ENCODE results near the gene WDR53. TPM values are rescaled to one million over a fixed set of nuclear protein-coding genes. Genes with fewer than 3 reads are reported as not detected.
"Not testable (repeated sequence)": the region's sequence is repeated elsewhere in the genome, so short reads cannot be mapped to it uniquely, and the experiment has no call there.

Gene WDR53
- total RNA-seq, result 10 to 100 TPM; 37.5 to 38.7 TPM
- polyA plus RNA-seq, result 10 to 100 TPM; 25.8 to 33.0 TPM

- no peaks in the 10 kb centered on the region for H3K27me3 Mint-ChIP-seq
- H3K27ac Mint-ChIP-seq, result peak within 1 kb of the TSS; percentile 97 to 99 (median 99)
- peak; percentile 95 to 97 (median 96) for DNase-seq
- H3K36me3 Mint-ChIP-seq, result peaks cover 5 to 31% of the 10 kb centered on the region in 2 donors
- H3K4me1 Mint-ChIP-seq, result peaks cover 31 to 52% (median 42%) of the 10 kb centered on the region in 4 donors
- peak within 1 kb of the TSS; percentile 95 to 99 (median 98) for H3K4me3 Mint-ChIP-seq
- Histone ChIP-seq H3K27me3 (ENCODE audit: insufficient read depth, low read length) (no peaks in the 10 kb centered on the region), H3K27ac (ENCODE audit: low read depth, low read length) (peak within 1 kb of the TSS; percentile 84), H3K4me1 (ENCODE audit: insufficient read depth, low read length) (peaks cover 60% of the 10 kb centered on the region), H3K36me3 (ENCODE audit: insufficient read depth, low read length) (no peaks in the 10 kb centered on the region), H3K4me3 (ENCODE audit: low read length in 2 of 2) (peak within 1 kb of the TSS; percentile 75 to 97), H3K9me3 (ENCODE audit: control insufficient read depth in 1 of 2, low read length in 2 of 2) (no peaks in the 10 kb centered on the region)
- intact Hi-C loops (cut with micrococcal nuclease), result loop anchor here (1.0 to 2.0 kb wide), 7 partner anchors 32 to 374 kb away; partner anchors contain the start of genes NCBP2 and UBXN7
- ChIA-PET CTCF (ENCODE audit: partially characterized antibody) (interaction anchor here (0.6 to 1.8 kb wide), 7 partner anchors 11 to 1319 kb away, joined by 3 to 6 read pairs (median 5); no protein-coding TSS in a partner anchor), POLR2A (ENCODE audit: partially characterized antibody) (interaction anchor here (0.6 to 2.5 kb wide), 28 partner anchors 9 to 434 kb away, joined by 3 to 17 read pairs (median 4); partner anchors contain the start of genes CEP19, DYNLT2B, NCBP2 and NRROS)
- H3K9me3 Mint-ChIP-seq, result no peaks in the 10 kb centered on the region
Observed at GRCh38 chr3:196568246-196569002, at the start of gene WDR53, which contains the start of gene FBXO45. Gene WDR53 (minus strand): TSS chr3:196568554. CDS start chr3:196561475, 7,079 bp downstream. Gene FBXO45 (plus strand): TSS chr3:196568660. CDS start chr3:196568985, 325 bp downstream.

GRCh38 chr3:196617256-196617655, 48.9 kb upstream of the WDR53 start:
- ChIA-PET POLR2A (ENCODE audit: partially characterized antibody) (interaction anchor here (1.3 to 2.4 kb wide), 2 partner anchors 14 to 24 kb away, joined by 3 to 6 read pairs; no protein-coding TSS in a partner anchor), CTCF (ENCODE audit: partially characterized antibody) (interaction anchor here (0.7 to 1.3 kb wide), 2 partner anchors 8 to 15 kb away, joined by 3 to 5 read pairs; no protein-coding TSS in a partner anchor)
- H3K27ac ChIP-seq (ENCODE audit: low read depth, low read length), result no peak overlapping the region
- intact Hi-C loops (cut with micrococcal nuclease), result no loop called here
- no peak overlapping the region for H3K4me3 ChIP-seq (ENCODE audit: low read length in 2 of 2)
- Mint-ChIP-seq H3K9me3 (no peaks in the 10 kb centered on the region), H3K27ac (no peak overlapping the region), H3K27me3 (no peaks in the 10 kb centered on the region), H3K36me3 (no peaks in the 10 kb centered on the region), H3K4me1 (peaks cover 9 to 27% (median 13%) of the 10 kb centered on the region in 4 donors), H3K4me3 (no peak overlapping the region)
- DNase-seq, result no peak
- no peaks in the 10 kb centered on the region for H3K27me3 ChIP-seq (ENCODE audit: insufficient read depth, low read length)
- H3K9me3 ChIP-seq (ENCODE audit: control insufficient read depth in 1 of 2, low read length in 2 of 2), result no peaks in the 10 kb centered on the region
- no peaks in the 10 kb centered on the region for H3K36me3 ChIP-seq (ENCODE audit: insufficient read depth, low read length)
- H3K4me1 ChIP-seq (ENCODE audit: insufficient read depth, low read length), result peaks cover 7% of the 10 kb centered on the region

- H3K4me3 ChIP-seq (ENCODE audit: low read length in 2 of 2); H3K4me3 Mint-ChIP-seq; H3K36me3 ChIP-seq (ENCODE audit: insufficient read depth, low read length); DNase-seq; intact Hi-C loops (cut with micrococcal nuclease); H3K36me3 Mint-ChIP-seq; H3K9me3 ChIP-seq (ENCODE audit: control insufficient read depth in 1 of 2, low read length in 2 of 2); H3K27me3 ChIP-seq (ENCODE audit: insufficient read depth, low read length); H3K27me3 Mint-ChIP-seq; H3K9me3 Mint-ChIP-seq; H3K27ac Mint-ChIP-seq; H3K27ac ChIP-seq (ENCODE audit: low read depth, low read length): not testable (repeated sequence)
- H3K4me1 ChIP-seq (ENCODE audit: insufficient read depth, low read length), result peaks cover 27% of the 10 kb centered on the region
- POLR2A ChIA-PET (ENCODE audit: partially characterized antibody), result interaction anchor here (1.3 kb wide), 1 partner anchor 17 kb away, joined by 3 read pairs; no protein-coding TSS in a partner anchor
- CTCF ChIA-PET (ENCODE audit: partially characterized antibody), result interaction anchor here (1.1 to 1.5 kb wide), 2 partner anchors 10 to 17 kb away, joined by 3 read pairs; no protein-coding TSS in a partner anchor
- H3K4me1 Mint-ChIP-seq, result peaks cover 19 to 36% (median 24%) of the 10 kb centered on the region in 4 donors
Observed at GRCh38 chr3:196615234-196615633, 46.9 kb upstream of the WDR53 start.

GRCh38 chr3:196611761-196612483, 43.6 kb upstream of the WDR53 start:
- Mint-ChIP-seq H3K36me3 (no peaks in the 10 kb centered on the region), H3K27me3 (no peaks in the 10 kb centered on the region), H3K4me1 (peaks cover 28 to 45% (median 37%) of the 10 kb centered on the region in 4 donors), H3K9me3 (peaks cover 0 to 2% (median 0%) of the 10 kb centered on the region in 8 donors), H3K4me3 (peak overlapping the region; percentile 61 to 81 (median 74)), H3K27ac (peak overlapping the region; percentile 78 to 92 (median 85))
- ChIA-PET CTCF (ENCODE audit: partially characterized antibody) (interaction anchor here (1.2 to 10.9 kb wide), 11 partner anchors 15 to 86 kb away, joined by 3 to 360 read pairs (median 7); partner anchors contain the start of gene NRROS), POLR2A (ENCODE audit: partially characterized antibody) (interaction anchor here (0.6 to 5.8 kb wide), 10 partner anchors 10 to 330 kb away, joined by 3 to 121 read pairs (median 4); partner anchors contain the start of genes CEP19, NCBP2, NRROS and PIGX)
- Histone ChIP-seq H3K36me3 (ENCODE audit: insufficient read depth, low read length) (no peaks in the 10 kb centered on the region), H3K9me3 (ENCODE audit: control insufficient read depth in 1 of 2, low read length in 2 of 2) (no peaks in the 10 kb centered on the region), H3K4me1 (ENCODE audit: insufficient read depth, low read length) (peaks cover 42% of the 10 kb centered on the region), H3K27me3 (ENCODE audit: insufficient read depth, low read length) (no peaks in the 10 kb centered on the region), H3K4me3 (ENCODE audit: low read length in 2 of 2) (peak overlapping the region; percentile 9 to 15), H3K27ac (ENCODE audit: low read depth, low read length) (peak overlapping the region; percentile 22)
- DNase-seq, result no peak
- intact Hi-C loops (cut with micrococcal nuclease), result no loop called here

GRCh38 chr3:196609805-196610515, 41.6 kb upstream of the WDR53 start:
- ChIA-PET POLR2A (ENCODE audit: partially characterized antibody) (interaction anchor here (0.9 to 5.8 kb wide), 12 partner anchors 15 to 102 kb away, joined by 3 to 121 read pairs (median 7); partner anchors contain the start of genes CEP19, NRROS and PIGX), CTCF (ENCODE audit: partially characterized antibody) (interaction anchor here (0.6 to 10.9 kb wide), 31 partner anchors 8 to 148 kb away, joined by 3 to 360 read pairs (median 6); partner anchors contain the start of genes CEP19, FBXO45, NRROS and PIGX)
- Mint-ChIP-seq H3K9me3 (peaks cover 0 to 2% (median 0%) of the 10 kb centered on the region in 8 donors), H3K36me3 (no peaks in the 10 kb centered on the region), H3K4me1 (peaks cover 28 to 45% (median 36%) of the 10 kb centered on the region in 4 donors), H3K27me3 (no peaks in the 10 kb centered on the region), H3K4me3 (peak overlapping the region in 7 of 8 donors; percentile 65 to 79 (median 73)), H3K27ac (peak overlapping the region; percentile 79 to 96 (median 93))
- Histone ChIP-seq H3K36me3 (ENCODE audit: insufficient read depth, low read length) (no peaks in the 10 kb centered on the region), H3K9me3 (ENCODE audit: control insufficient read depth in 1 of 2, low read length in 2 of 2) (no peaks in the 10 kb centered on the region), H3K4me3 (ENCODE audit: low read length in 2 of 2) (peak overlapping the region in 1 of 2 donors; percentile 7), H3K4me1 (ENCODE audit: insufficient read depth, low read length) (peaks cover 42% of the 10 kb centered on the region), H3K27me3 (ENCODE audit: insufficient read depth, low read length) (no peaks in the 10 kb centered on the region), H3K27ac (ENCODE audit: low read depth, low read length) (peak overlapping the region; percentile 37)
- intact Hi-C loops (cut with micrococcal nuclease), result loop anchor here (1.0 to 2.0 kb wide), 6 partner anchors 22 to 359 kb away; partner anchors contain the start of gene NRROS
- DNase-seq, result peak in 4 of 5 donors; percentile 26 to 54 (median 42)

- peaks cover 0 to 2% (median 0%) of the 10 kb centered on the region in 8 donors for H3K9me3 Mint-ChIP-seq
- POLR2A ChIA-PET (ENCODE audit: partially characterized antibody), result interaction anchor here (0.7 to 5.8 kb wide), 12 partner anchors 15 to 103 kb away, joined by 3 to 121 read pairs (median 6); partner anchors contain the start of genes CEP19, NRROS and PIGX
- DNase-seq, result peak; percentile 82 to 91 (median 87)
- Histone ChIP-seq H3K9me3 (ENCODE audit: control insufficient read depth in 1 of 2, low read length in 2 of 2) (no peaks in the 10 kb centered on the region), H3K4me3 (ENCODE audit: low read length in 2 of 2) (no peak overlapping the region), H3K27me3 (ENCODE audit: insufficient read depth, low read length) (no peaks in the 10 kb centered on the region), H3K27ac (ENCODE audit: low read depth, low read length) (peak overlapping the region; percentile 37), H3K4me1 (ENCODE audit: insufficient read depth, low read length) (peaks cover 43% of the 10 kb centered on the region), H3K36me3 (ENCODE audit: insufficient read depth, low read length) (no peaks in the 10 kb centered on the region)
- peaks cover 32 to 50% (median 40%) of the 10 kb centered on the region in 4 donors for H3K4me1 Mint-ChIP-seq
- CTCF ChIA-PET (ENCODE audit: partially characterized antibody), result interaction anchor here (0.6 to 10.9 kb wide), 30 partner anchors 8 to 149 kb away, joined by 3 to 360 read pairs (median 6); partner anchors contain the start of genes CEP19, FBXO45, NRROS and PIGX
- intact Hi-C loops (cut with micrococcal nuclease), result loop anchor here (1.0 to 2.0 kb wide), 6 partner anchors 23 to 360 kb away; partner anchors contain the start of gene NRROS
- no peaks in the 10 kb centered on the region for H3K27me3 Mint-ChIP-seq
- peak overlapping the region; percentile 65 to 79 (median 72) for H3K4me3 Mint-ChIP-seq
- peak overlapping the region; percentile 79 to 96 (median 93) for H3K27ac Mint-ChIP-seq
- H3K36me3 Mint-ChIP-seq, result no peaks in the 10 kb centered on the region
Observed at GRCh38 chr3:196609343-196609775, 41.0 kb upstream of the WDR53 start.

All from CD4-positive, alpha-beta memory T cell (primary cell).